ENCODE measurements around the gene UNC13C.

Gene UNC13C

GRCh38 chr15:54519577-54519976 is 541.3 kb downstream of the UNC13C start:
- no peaks in the 10 kb centered on the region for H3K36me3 ChIP-seq (ENCODE audit: control insufficient read depth in 2 of 2, insufficient read depth in 1 of 2, low read length in 2 of 2)
- ChIA-PET POLR2A (no interaction called here), CTCF (no interaction called here)
- TF ChIP-seq IKZF3 (tag by site-specific recombination; IDR thresholded peaks at IDR 0.05) (no peak), ZNF596 (tag by site-specific recombination; IDR thresholded peaks at IDR 0.05) (no peak), GLIS1 (tag by site-specific recombination; IDR thresholded peaks at IDR 0.05) (no peak), GFI1B (tag by site-specific recombination; IDR thresholded peaks at IDR 0.05) (no peak), ZNF18 (tag by site-specific recombination; IDR thresholded peaks at IDR 0.05) (no peak), ZNF362 (tag by site-specific recombination; IDR thresholded peaks at IDR 0.05) (no peak), ZBTB48 (tag by site-specific recombination; IDR thresholded peaks at IDR 0.05) (no peak), ZBTB8A (tag by site-specific recombination; IDR thresholded peaks at IDR 0.05) (no peak), ZSCAN16 (tag by site-specific recombination; IDR thresholded peaks at IDR 0.05) (no peak)
- no peak overlapping the region for H3K4me3 ChIP-seq (ENCODE audit: low read depth, low read length)
- no peak overlapping the region for H3K27ac ChIP-seq (ENCODE audit: extremely low read depth, low read depth, low read length)
- H3K9me3 ChIP-seq (ENCODE audit: control insufficient read depth, insufficient read depth, low read depth, low read length), result no peaks in the 10 kb centered on the region
- H3K4me1 ChIP-seq (ENCODE audit: control insufficient read depth, insufficient read depth, low read length), result no peaks in the 10 kb centered on the region

GRCh38 chr15:54520616-54521015 is 542.4 kb downstream of the UNC13C start:
- H3K27ac ChIP-seq (ENCODE audit: extremely low read depth, low read depth, low read length), result no peak overlapping the region
- H3K36me3 ChIP-seq (ENCODE audit: control insufficient read depth in 2 of 2, insufficient read depth in 1 of 2, low read length in 2 of 2), result no peaks in the 10 kb centered on the region
- H3K4me1 ChIP-seq (ENCODE audit: control insufficient read depth, insufficient read depth, low read length), result no peaks in the 10 kb centered on the region
- CTCF ChIA-PET, result no interaction called here
- no peaks in the 10 kb centered on the region for H3K9me3 ChIP-seq (ENCODE audit: control insufficient read depth, insufficient read depth, low read depth, low read length)
- H3K4me3 ChIP-seq (ENCODE audit: low read depth, low read length), result no peak overlapping the region
- TF ChIP-seq YY1 (tag by site-specific recombination; IDR thresholded peaks at IDR 0.05) (no peak), ZNF19 (tag by site-specific recombination; IDR thresholded peaks at IDR 0.05; ENCODE audit: low read depth) (no peak), ZNF704 (tag by site-specific recombination; IDR thresholded peaks at IDR 0.05) (no peak), ZNF449 (tag by site-specific recombination; IDR thresholded peaks at IDR 0.05) (no peak), PRDM1 (tag by site-specific recombination; IDR thresholded peaks at IDR 0.05) (no peak), HOXD13 (CRISPR knock-in tag; IDR thresholded peaks at IDR 0.05; ENCODE audit: borderline replicate concordance) (no peak), PRDM10 (tag by site-specific recombination; IDR thresholded peaks at IDR 0.05) (no peak), HOXA7 (CRISPR knock-in tag; IDR thresholded peaks at IDR 0.05; ENCODE audit: borderline replicate concordance) (no peak), ZNF692 (tag by site-specific recombination; IDR thresholded peaks at IDR 0.05) (no peak), ZNF221 (tag by site-specific recombination; IDR thresholded peaks at IDR 0.05; ENCODE audit: borderline replicate concordance) (no peak), ZNF366 (tag by site-specific recombination; conservative IDR thresholded peaks at IDR 0.05) (no peak), ZNF777 (tag by site-specific recombination; IDR thresholded peaks at IDR 0.05; ENCODE audit: borderline replicate concordance) (no peak), ZNF670 (tag by site-specific recombination; IDR thresholded peaks at IDR 0.05; ENCODE audit: low read depth) (no peak), ZNF274 (IDR thresholded peaks at IDR 0.05; ENCODE audit: low read length) (no peak), ZNF274 (tag by site-specific recombination; IDR thresholded peaks at IDR 0.05; ENCODE audit: borderline replicate concordance) (no peak)
- POLR2A ChIA-PET, result no interaction called here

Measured in HEK293 (cell line).